ENCODE measurements around the gene TMOD4. TPM values are rescaled to one million over a fixed set of nuclear protein-coding genes. Genes with fewer than 3 reads are reported as not detected.

Gene TMOD4
- total RNA-seq, 1 donor from 2014 or later = not detected

DNA sequence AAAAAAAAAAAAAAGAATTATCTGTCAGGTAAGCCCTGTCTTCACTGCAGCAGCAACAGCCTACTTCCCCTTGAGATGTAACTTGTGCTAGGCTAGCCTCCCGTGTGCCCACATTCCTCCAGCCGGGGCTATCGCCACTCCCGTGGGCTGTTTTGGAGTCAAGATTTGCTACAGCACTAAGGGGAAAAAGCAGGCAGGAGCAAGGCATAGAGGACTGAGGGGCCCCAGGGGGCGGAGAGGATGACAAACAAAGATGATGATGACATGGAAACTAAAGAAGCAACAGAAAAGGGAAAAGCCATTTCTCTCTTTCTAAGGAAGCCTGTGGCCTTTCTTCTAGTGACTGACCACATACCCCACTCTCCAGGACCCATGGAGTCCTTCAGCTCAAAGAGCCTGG lies 17.5 kb downstream of the TMOD4 start:
- Histone ChIP-seq H3K27me3 (ENCODE audit: control insufficient read depth, insufficient read depth, low read length) (no peaks in the 10 kb centered on the region), H3K36me3 (ENCODE audit: control insufficient read depth, insufficient read depth, low read length) (no peaks in the 10 kb centered on the region), H3K4me3 (ENCODE audit: low read depth, low read length) (no peak overlapping the region)
- TF ChIP-seq, protein P1, sequence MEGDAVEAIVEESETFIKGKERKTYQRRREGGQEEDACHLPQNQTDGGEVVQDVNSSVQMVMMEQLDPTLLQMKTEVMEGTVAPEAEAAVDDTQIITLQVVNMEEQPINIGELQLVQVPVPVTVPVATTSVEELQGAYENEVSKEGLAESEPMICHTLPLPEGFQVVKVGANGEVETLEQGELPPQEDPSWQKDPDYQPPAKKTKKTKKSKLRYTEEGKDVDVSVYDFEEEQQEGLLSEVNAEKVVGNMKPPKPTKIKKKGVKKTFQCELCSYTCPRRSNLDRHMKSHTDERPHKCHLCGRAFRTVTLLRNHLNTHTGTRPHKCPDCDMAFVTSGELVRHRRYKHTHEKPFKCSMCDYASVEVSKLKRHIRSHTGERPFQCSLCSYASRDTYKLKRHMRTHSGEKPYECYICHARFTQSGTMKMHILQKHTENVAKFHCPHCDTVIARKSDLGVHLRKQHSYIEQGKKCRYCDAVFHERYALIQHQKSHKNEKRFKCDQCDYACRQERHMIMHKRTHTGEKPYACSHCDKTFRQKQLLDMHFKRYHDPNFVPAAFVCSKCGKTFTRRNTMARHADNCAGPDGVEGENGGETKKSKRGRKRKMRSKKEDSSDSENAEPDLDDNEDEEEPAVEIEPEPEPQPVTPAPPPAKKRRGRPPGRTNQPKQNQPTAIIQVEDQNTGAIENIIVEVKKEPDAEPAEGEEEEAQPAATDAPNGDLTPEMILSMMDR (IDR thresholded peaks at IDR 0.05; ENCODE audit: insufficient read depth, low read length, poor library complexity, severe bottlenecking) = no peak
- no peak for DNase-seq (ENCODE audit: low read depth)

DNA sequence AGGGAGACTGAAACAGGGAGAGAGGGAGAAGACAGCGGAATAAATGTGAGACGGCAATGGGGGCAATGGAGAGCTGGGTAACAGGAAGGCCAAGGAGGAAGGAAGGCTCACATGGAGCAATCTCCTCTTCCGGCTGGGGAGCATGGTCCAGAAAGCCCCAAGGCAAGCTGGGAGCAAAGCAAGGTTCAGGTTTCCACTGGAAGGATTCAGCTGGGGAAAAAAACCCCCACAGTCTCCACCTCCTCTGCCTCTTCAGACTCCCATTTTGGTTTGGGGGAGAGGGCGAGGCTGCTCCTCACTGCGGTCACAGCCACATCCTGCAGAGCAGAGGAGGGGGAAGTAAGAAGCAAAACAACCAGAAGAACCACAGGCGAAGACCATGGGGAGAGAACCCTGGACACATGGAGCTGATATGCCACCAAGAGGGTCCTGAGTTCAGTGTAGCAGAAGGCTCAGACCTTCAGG lies 18.7 kb downstream of the TMOD4 start:
- DNase-seq (ENCODE audit: low read depth) = no peak
- Histone ChIP-seq H3K4me3 (ENCODE audit: low read depth, low read length) (no peak overlapping the region), H3K27me3 (ENCODE audit: control insufficient read depth, insufficient read depth, low read length) (no peaks in the 10 kb centered on the region), H3K36me3 (ENCODE audit: control insufficient read depth, insufficient read depth, low read length) (no peaks in the 10 kb centered on the region)
- TF ChIP-seq, protein P1 (IDR thresholded peaks at IDR 0.05; ENCODE audit: insufficient read depth, low read length, poor library complexity, severe bottlenecking) = no peak

DNA sequence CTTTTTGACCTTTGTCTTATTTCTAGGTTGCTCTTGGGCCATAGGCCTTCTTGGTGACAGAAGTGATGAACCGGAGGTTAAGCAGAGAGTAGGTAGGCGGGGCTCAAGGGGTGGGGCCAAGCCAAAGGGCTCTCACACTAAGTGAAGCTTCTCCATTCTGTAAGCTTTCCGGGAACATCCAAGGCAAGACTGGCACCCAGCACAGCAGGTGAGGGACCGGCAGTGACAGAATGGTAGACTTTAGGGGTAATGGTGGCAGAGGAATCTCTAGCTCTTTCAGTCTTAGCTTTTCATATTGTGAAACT lies 19.3 kb downstream of the TMOD4 start, which contains the start of gene TNFAIP8L2:
TNFAIP8L2 (plus strand) TSS at position 135 of the 305 bp plus-strand sequence. CDS start 2,049 bp downstream, outside the sequence.
- no peak for DNase-seq (ENCODE audit: low read depth)
- Histone ChIP-seq H3K36me3 (ENCODE audit: control insufficient read depth, insufficient read depth, low read length) (no peaks in the 10 kb centered on the region), H3K27me3 (ENCODE audit: control insufficient read depth, insufficient read depth, low read length) (no peaks in the 10 kb centered on the region), H3K4me3 (ENCODE audit: low read depth, low read length) (no peak within 1 kb of the TSS)
- TF ChIP-seq, protein P1 (IDR thresholded peaks at IDR 0.05; ENCODE audit: insufficient read depth, low read length, poor library complexity, severe bottlenecking) = no peak

DNA sequence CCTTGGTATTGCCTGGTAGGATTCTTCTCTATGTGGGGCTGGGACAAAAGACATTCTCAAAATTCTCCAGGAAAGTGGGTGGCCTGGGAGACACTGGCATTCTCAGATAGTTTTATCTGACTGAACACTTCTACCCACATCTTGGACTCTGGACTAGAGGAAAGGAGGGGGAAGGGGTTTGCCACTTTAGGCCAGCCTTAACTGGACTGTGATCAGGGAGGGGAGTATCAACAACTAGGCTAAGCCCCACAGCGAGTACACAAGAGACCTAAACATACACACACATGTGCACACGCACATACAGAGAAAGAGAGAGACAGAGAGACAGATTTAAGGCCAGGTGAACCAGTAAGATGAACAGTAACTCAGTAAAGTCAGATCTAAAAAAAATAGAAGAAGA lies 28.1 kb downstream of the TMOD4 start:
- no peak for DNase-seq (ENCODE audit: low read depth)
- no peak overlapping the region for H3K4me3 ChIP-seq (ENCODE audit: low read depth, low read length)
- peaks cover 3% of the 10 kb centered on the region for H3K27me3 ChIP-seq (ENCODE audit: control insufficient read depth, insufficient read depth, low read length)
- H3K36me3 ChIP-seq (ENCODE audit: control insufficient read depth, insufficient read depth, low read length) = no peaks in the 10 kb centered on the region
- TF ChIP-seq, protein P1 (IDR thresholded peaks at IDR 0.05; ENCODE audit: insufficient read depth, low read length, poor library complexity, severe bottlenecking) = no peak

DNA sequence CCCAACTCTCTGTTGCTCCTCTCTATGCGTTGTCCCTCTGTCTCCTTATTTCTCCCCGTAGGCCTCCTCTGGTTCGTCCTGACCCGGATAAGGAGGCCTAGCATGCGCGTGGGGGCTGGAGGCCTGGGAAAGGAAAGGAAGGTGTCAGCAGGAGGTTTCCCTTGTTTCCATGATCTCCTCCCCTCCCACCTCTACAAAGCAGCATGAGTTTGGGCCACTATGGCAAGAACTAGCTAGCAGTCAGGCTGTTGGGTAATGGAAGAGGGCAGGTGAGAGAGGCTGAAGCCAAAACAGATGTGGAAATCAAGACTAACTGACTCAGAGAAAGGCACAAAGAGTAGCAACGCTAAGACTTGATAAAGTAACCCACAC lies 28.7 kb downstream of the TMOD4 start:
- H3K4me3 ChIP-seq (ENCODE audit: low read depth, low read length) = peak overlapping the region; percentile 81
- H3K27me3 ChIP-seq (ENCODE audit: control insufficient read depth, insufficient read depth, low read length) = peaks cover 3% of the 10 kb centered on the region
- no peaks in the 10 kb centered on the region for H3K36me3 ChIP-seq (ENCODE audit: control insufficient read depth, insufficient read depth, low read length)
- TF ChIP-seq, protein P1 (IDR thresholded peaks at IDR 0.05; ENCODE audit: insufficient read depth, low read length, poor library complexity, severe bottlenecking) = no peak
- no peak for DNase-seq (ENCODE audit: low read depth)

DNA sequence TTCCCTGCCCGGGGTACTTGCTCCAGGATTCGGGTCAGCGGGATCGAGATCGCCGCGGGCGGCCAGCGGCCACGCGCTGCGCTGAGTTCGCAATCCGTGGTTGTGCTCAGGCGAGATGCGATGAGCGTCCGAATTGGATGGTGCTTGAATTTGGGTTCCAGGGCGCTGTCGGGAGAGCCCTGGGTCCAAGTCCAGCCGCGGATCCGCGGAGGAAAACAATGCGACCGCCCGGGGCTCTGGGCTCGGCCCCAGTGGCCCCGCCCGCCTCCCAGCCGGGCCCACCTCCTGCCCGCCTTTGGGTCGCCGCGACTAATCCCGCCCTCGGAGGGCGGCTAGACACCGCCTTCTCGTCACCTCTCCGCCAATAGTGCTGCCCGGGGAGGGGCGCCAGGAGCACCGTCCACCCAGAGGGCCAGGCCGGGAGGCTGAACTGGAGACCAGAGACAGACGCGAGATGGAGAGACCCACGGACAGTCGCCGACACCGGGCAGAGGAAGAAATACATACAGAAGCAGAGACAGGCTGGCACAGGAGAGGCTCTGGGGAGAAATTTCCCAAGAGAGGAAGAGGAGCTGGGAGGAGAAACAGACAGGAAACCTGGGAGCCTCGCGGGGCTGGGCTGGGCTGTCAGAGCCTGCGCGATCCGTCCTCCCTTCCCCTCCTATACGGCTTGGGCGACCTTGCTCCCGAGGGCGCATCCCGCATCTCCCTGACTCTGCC lies 29.2 kb downstream of the TMOD4 start, which contains the start of gene SEMA6C:
SEMA6C (minus strand) TSS at position 220 of the 720 bp plus-strand sequence. CDS start 4,010 bp downstream, outside the sequence.
- H3K36me3 ChIP-seq (ENCODE audit: control insufficient read depth, insufficient read depth, low read length) = no peaks in the 10 kb centered on the region
- peaks cover 3% of the 10 kb centered on the region for H3K27me3 ChIP-seq (ENCODE audit: control insufficient read depth, insufficient read depth, low read length)
- TF ChIP-seq, protein P1 (IDR thresholded peaks at IDR 0.05; ENCODE audit: insufficient read depth, low read length, poor library complexity, severe bottlenecking) = no peak
- peak within 1 kb of the TSS; percentile 81 for H3K4me3 ChIP-seq (ENCODE audit: low read depth, low read length)
- no peak for DNase-seq (ENCODE audit: low read depth)

Data from kidney epithelial cell (primary cell).